ENCODE data around the gene CEACAM20.

GRCh38 chr19:44529536-44529935, at the start of gene CEACAM20:
- TF ChIP-seq, protein P1, sequence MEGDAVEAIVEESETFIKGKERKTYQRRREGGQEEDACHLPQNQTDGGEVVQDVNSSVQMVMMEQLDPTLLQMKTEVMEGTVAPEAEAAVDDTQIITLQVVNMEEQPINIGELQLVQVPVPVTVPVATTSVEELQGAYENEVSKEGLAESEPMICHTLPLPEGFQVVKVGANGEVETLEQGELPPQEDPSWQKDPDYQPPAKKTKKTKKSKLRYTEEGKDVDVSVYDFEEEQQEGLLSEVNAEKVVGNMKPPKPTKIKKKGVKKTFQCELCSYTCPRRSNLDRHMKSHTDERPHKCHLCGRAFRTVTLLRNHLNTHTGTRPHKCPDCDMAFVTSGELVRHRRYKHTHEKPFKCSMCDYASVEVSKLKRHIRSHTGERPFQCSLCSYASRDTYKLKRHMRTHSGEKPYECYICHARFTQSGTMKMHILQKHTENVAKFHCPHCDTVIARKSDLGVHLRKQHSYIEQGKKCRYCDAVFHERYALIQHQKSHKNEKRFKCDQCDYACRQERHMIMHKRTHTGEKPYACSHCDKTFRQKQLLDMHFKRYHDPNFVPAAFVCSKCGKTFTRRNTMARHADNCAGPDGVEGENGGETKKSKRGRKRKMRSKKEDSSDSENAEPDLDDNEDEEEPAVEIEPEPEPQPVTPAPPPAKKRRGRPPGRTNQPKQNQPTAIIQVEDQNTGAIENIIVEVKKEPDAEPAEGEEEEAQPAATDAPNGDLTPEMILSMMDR (IDR thresholded peaks at IDR 0.05; ENCODE audit: borderline replicate concordance, extremely low read depth, low read length, poor library complexity, severe bottlenecking) = no peak
- TF ChIP-seq EZH2 (IDR thresholded peaks at IDR 0.05; ENCODE audit: borderline replicate concordance, low read depth, low read length, severe bottlenecking) = no peak

Data from DND-41 (cell line).